Spinal cord (tissue), 10 donors: ENCODE measurements around the gene IL9. TPM values are rescaled to one million over a fixed set of nuclear protein-coding genes. Genes with fewer than 3 reads are reported as not detected.

Source experiments
- DNase-seq, 6 donors: peaks; one replicate each; pipeline versions ENCODE4 v3.0.0 to v3.0.0-alpha.2; 2013 to 2015; ENCODE audit warnings: low spot score in 6 of 6, low read depth in 4 of 6
- H3K27ac ChIP-seq: one replicate; pipeline ENCODE4 v1.5.1; 2013; ENCODE audit warnings: low read depth, low read length, control low read depth
- H3K27me3 ChIP-seq: one replicate; pipeline ENCODE4 v1.6.1; 2013; ENCODE audit warnings: low read length; ENCODE audit not compliant: control insufficient read depth, insufficient read depth
- H3K36me3 ChIP-seq: one replicate; pipeline ENCODE4 v1.6.1; 2013; ENCODE audit warnings: low read length; ENCODE audit not compliant: control insufficient read depth, insufficient read depth
- H3K4me1 ChIP-seq: one replicate; pipeline ENCODE4 v1.6.1; 2013; ENCODE audit warnings: low read length; ENCODE audit not compliant: control insufficient read depth, insufficient read depth
- H3K4me3 ChIP-seq: one replicate; pipeline ENCODE4 v1.5.1; 2013; ENCODE audit warnings: low read depth, low read length, control low read depth
- H3K9me3 ChIP-seq: one replicate; pipeline ENCODE4 v1.6.1; 2013; ENCODE audit warnings: low read length; ENCODE audit not compliant: control insufficient read depth, insufficient read depth
- WGBS: methylation state at CpG from one replicate; pipeline ENCODE4 v1.1.5; 2013; ENCODE audit warnings: missing lambda C conversion rate; ENCODE audit not compliant: insufficient coverage; 5-methylcytosine and 5-hydroxymethylcytosine counted together
- polyA plus RNA-seq, 2 donors: library from polyadenylated mRNA; unstranded; fragments of 120-200 nt; gene quantifications; one replicate each; pipeline ENCODE4 v1.2.1, GENCODE V29; 2013; ENCODE audit not compliant: insufficient read length in 2 of 2
- total RNA-seq, 2 donors: library from RNA; depleted of rRNA in 1 of 2; stranded (reverse); fragments of 120-200 nt in 1 of 2; fragments of >200 nt in 1 of 2; gene quantifications; one replicate each; pipeline versions ENCODE4 v1.2.3 to v1.2.4, GENCODE V29; 2013 to 2014
- donor health status: healthy.

Gene IL9
- total and polyA plus RNA-seq, 4 donors, result 1.0 to 1.3 TPM; not detected in 2

DNA sequence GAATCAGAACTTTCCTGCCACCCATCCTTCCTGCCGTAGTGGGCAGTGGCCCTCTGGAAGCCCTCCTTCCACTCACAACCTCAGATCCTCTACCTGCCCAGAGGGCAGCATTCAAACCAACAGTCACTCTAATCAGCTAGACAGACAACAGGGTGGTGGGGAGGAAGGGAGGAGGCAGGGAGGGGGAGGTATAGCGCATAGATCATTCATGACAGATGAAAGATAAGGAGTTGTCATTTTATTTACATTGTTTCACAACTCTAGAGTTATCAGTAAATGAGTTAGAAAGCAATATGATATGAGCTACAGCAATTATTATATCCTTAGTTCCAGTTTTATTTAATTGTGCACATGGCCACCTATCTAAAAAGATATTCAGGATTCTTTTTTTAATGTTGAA, 852 bp downstream of the IL9 start:
- H3K9me3 ChIP-seq, result no peaks in the 10 kb centered on the region
- H3K36me3 ChIP-seq, result no peaks in the 10 kb centered on the region
- H3K27me3 ChIP-seq, result no peaks in the 10 kb centered on the region
- no peak for DNase-seq
- 40% methylated on average over 1 of the region's 2 CpGs for WGBS
- H3K4me3 ChIP-seq, result no peak overlapping the region
- peaks cover 6% of the 10 kb centered on the region for H3K4me1 ChIP-seq
- H3K27ac ChIP-seq, result no peak overlapping the region

DNA sequence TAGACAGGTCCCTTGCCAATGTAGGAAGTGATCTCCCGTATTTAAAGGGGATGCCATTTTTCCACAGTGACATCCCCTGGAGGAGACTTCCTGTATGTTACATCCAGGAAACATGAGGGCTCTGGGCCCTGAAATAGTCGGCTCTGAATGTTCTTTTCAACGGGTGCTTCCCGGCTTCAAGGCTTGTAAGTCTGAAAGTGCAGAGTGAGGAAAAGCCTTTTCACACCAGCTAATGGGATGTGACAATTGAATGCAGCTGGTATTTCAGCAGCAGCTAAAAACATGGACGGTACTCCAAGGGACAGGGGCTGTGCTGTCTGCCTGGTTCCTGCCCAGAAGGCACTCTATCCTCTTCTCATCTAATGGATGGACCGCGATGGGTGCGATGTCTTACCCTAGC, 1.4 kb downstream of the IL9 start:
- H3K36me3 ChIP-seq, result no peaks in the 10 kb centered on the region
- WGBS, result 42% methylated on average over 8 of the region's 8 CpGs
- H3K9me3 ChIP-seq, result no peaks in the 10 kb centered on the region
- no peaks in the 10 kb centered on the region for H3K27me3 ChIP-seq
- no peak overlapping the region for H3K4me3 ChIP-seq
- no peak overlapping the region for H3K27ac ChIP-seq
- H3K4me1 ChIP-seq, result peaks cover 6% of the 10 kb centered on the region
- DNase-seq, result peak in 1 of 6 donors; percentile 70

DNA sequence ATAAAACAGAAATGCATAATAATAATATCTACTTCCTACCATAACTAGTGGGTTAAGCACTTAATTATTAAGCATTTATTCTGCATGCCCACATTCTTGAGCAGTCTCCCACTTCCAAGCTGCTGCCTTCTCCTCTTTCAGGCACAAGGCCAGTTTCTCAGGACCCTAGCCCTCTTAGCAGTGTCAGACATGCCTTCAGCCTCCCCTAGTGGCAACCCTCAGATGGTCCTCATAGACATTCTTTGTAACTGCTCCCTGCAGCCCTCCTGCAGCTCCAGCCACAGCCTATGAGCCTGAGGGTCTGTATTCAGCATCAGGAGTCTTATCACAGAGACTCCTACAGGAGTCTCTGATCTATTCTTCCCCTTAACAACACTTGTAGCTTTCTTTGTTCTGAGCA, 3.9 kb downstream of the IL9 start:
- Histone ChIP-seq H3K4me3 (no peak overlapping the region), H3K27ac (no peak overlapping the region), H3K27me3 (peaks cover 8% of the 10 kb centered on the region), H3K36me3 (no peaks in the 10 kb centered on the region), H3K4me1 (peaks cover 10% of the 10 kb centered on the region), H3K9me3 (no peaks in the 10 kb centered on the region)
- DNase-seq, result peak in 4 of 6 donors; percentile 48 to 83 (median 65)

DNA sequence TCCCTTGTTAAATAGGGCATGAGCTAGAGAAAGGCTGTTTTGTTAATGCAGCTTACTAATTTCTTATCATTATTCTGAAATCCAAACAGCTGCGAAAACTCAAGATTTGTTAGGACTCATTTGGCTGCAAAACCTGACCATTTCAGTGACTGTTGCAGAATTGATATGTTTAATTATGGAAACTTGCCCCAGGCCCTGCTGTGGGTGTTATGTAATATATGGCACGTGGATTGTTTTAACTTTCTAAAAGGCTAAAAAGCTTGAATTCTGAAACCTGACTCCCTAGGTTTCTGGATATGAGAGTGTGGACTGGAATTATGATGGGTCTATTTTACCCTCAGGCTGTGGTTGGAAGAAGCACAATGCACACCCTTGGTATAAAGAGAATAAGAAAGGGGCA, 4.4 kb downstream of the IL9 start:
- DNase-seq, result peak in 2 of 6 donors; percentile 33 to 54

DNA sequence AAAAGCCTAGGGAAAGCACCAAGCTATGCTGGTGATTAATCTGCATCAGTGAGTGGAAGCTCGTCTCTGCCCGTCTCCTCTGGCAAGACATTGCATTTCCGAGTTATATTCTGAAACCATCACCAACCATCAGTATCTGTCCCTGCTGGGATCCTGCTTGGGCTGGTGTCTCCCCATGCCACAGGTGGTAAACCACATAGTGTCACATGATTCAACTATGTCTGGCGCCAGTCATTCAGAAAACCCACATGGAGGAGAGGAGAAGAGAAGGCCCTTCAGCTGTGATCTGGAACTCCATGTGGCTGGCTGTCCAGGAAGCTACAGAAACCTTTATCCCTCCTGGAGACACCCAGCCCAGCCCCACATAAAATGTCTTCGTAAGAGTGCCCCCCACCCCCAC, 4.8 kb downstream of the IL9 start:
- no peak overlapping the region for H3K27ac ChIP-seq
- H3K4me3 ChIP-seq, result no peak overlapping the region
- peaks cover 10% of the 10 kb centered on the region for H3K4me1 ChIP-seq
- H3K36me3 ChIP-seq, result no peaks in the 10 kb centered on the region
- peaks cover 8% of the 10 kb centered on the region for H3K27me3 ChIP-seq
- H3K9me3 ChIP-seq, result no peaks in the 10 kb centered on the region
- 54% methylated on average over 3 of the region's 5 CpGs for whole genome bisulfite sequencing
- DNase-seq, result peak in 1 of 6 donors; percentile 15

More for the DNA sequence above, 4.4 kb downstream of the IL9 start:
- 50% methylated on average over 1 of the region's 2 CpGs for WGBS
- H3K9me3 ChIP-seq, result no peaks in the 10 kb centered on the region
- H3K36me3 ChIP-seq, result no peaks in the 10 kb centered on the region
- H3K27ac ChIP-seq, result no peak overlapping the region
- peaks cover 8% of the 10 kb centered on the region for H3K27me3 ChIP-seq
- peaks cover 10% of the 10 kb centered on the region for H3K4me1 ChIP-seq
- no peak overlapping the region for H3K4me3 ChIP-seq

DNA sequence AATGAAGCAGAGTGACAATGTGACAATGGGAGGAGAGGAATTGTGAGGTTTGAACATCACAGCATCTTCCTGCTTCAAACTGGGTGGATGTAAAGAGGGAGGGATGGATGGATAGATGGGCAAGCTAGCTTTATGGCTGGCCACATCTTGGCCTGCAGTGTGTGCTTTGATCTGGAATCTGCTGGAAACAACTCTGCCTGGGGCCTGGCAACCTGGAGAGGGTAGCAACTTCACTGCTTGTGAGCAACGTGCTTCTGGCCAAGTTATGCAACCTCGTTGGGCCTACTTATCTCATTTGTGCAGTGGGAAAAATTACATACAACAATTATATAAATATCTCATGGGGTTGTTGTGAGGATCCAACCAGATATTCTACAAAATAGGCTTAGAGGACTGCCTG, 5.3 kb downstream of the IL9 start:
- peaks cover 8% of the 10 kb centered on the region for H3K27me3 ChIP-seq
- WGBS, result no CpG with 5 or more reads among the region's 2 CpGs
- peaks cover 10% of the 10 kb centered on the region for H3K4me1 ChIP-seq
- H3K36me3 ChIP-seq, result no peaks in the 10 kb centered on the region
- no peak for DNase-seq
- no peaks in the 10 kb centered on the region for H3K9me3 ChIP-seq
- no peak overlapping the region for H3K27ac ChIP-seq
- H3K4me3 ChIP-seq, result no peak overlapping the region

DNA sequence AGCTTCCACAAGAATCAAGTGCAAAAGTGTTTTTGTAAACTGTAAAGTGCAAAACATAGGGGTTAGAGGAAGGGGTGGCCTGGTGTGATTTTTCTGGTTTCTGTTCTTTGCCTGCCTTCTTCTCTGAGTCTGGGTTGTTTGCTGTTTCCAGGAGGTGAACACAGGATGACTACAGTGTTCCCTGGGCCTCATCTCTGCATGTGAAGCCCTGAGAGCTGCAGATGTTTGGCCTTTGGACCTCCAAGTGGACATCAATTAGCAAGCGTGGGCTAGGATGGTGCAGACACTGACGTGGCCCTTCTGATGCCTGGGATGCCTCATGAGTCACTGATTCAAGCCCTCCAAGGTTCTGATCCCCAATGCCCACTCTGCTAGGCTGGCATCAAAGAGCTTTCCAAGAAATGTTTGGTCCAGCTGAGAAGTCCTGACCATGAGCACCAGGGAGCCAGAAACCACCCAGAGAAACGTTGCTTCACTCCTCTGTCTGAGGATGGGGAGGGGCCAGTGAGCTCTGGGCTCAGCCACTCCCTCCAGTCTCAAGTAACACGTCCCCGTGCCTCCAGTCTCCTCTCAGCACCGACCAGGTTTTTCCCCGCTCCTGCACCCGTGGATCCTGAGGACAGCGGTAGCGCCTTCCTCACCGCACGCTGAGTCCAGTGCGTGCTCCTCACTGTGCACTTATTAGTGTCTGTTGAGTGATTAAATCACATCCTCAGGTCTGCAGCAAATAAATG, 7.6 kb downstream of the IL9 start:
- WGBS, result 43% methylated on average over 8 of the region's 13 CpGs
- no peaks in the 10 kb centered on the region for H3K9me3 ChIP-seq
- no peak overlapping the region for H3K4me3 ChIP-seq
- peaks cover 21% of the 10 kb centered on the region for H3K4me1 ChIP-seq
- peaks cover 9% of the 10 kb centered on the region for H3K27me3 ChIP-seq
- DNase-seq, result no peak
- no peaks in the 10 kb centered on the region for H3K36me3 ChIP-seq
- no peak overlapping the region for H3K27ac ChIP-seq

DNA sequence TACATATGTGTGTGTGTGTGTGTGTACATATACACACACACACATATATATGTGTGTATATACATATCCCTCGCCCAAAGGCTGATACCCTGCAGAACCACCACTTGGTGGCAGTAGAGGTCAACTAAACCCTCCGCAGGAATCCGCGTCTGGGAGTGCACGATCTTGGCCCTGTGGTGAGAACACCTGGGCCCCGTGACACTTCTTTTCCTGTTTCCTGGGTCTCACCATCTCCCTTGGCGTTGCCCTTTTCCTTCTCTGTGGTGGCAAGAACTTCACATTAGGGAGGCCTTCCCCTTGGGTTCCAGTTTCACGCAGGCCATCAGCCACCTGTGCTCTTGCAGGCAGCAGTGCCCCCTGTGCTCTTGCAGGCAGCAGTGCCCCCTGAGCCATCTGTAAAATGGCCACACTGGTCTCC, 8.2 kb downstream of the IL9 start:
- H3K36me3 ChIP-seq, result no peaks in the 10 kb centered on the region
- peak in 4 of 6 donors; percentile 41 to 92 (median 66) for DNase-seq
- peaks cover 27% of the 10 kb centered on the region for H3K4me1 ChIP-seq
- no peaks in the 10 kb centered on the region for H3K9me3 ChIP-seq
- WGBS, result 9% methylated on average over 7 of the region's 8 CpGs
- peaks cover 9% of the 10 kb centered on the region for H3K27me3 ChIP-seq
- no peak overlapping the region for H3K4me3 ChIP-seq
- H3K27ac ChIP-seq, result no peak overlapping the region

DNA sequence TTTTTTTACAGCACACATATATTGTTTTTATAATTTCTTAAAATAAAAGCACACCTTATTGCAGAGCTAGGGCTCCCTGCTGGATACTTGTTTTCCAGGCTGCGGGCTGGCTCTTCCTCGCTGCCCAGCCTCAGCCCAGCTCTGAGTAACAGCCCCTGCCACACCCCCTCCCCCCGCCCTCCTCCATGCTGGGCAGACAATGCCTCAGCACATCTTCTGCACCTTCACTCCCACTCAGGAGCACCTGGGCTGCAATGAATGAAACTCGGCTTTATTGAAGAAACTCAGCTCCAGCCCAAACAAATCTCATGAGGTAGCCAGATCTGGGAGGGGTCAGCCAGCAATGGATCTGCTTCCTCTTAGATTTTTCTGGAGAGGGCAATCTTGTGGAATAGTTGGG, 9.5 kb downstream of the IL9 start:
- H3K27me3 ChIP-seq, result peaks cover 9% of the 10 kb centered on the region
- WGBS, result 78% methylated on average over 2 of the region's 4 CpGs
- no peak for DNase-seq

DNA sequence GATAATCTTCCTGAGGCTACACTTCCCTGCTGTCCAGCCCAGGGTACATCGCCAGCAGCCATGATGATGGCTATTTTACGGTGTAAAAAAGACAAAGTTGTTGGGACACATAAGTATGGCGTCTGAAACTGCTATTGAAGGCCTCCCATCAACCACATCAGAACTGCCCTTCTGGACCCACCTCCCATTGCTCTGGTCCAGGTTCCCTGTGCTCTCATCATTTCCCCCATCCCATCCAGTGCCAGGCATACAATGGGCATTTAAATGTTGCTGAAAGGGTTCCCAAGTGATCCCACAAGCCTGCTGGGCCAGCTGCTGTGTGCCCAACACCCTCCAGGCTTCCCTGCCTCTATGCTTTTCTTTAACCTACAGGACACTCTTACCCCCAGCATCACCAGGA, 10.6 kb downstream of the IL9 start:
- H3K4me3 ChIP-seq, result no peak overlapping the region
- H3K27me3 ChIP-seq, result peaks cover 9% of the 10 kb centered on the region
- 93% methylated on average over 3 of the region's 3 CpGs for WGBS
- H3K4me1 ChIP-seq, result peaks cover 39% of the 10 kb centered on the region
- no peak overlapping the region for H3K27ac ChIP-seq
- no peaks in the 10 kb centered on the region for H3K9me3 ChIP-seq
- no peak for DNase-seq
- no peaks in the 10 kb centered on the region for H3K36me3 ChIP-seq

More for the DNA sequence above, 9.5 kb downstream of the IL9 start:
- H3K4me1 ChIP-seq, result peaks cover 31% of the 10 kb centered on the region
- H3K4me3 ChIP-seq, result no peak overlapping the region
- no peaks in the 10 kb centered on the region for H3K36me3 ChIP-seq
- no peaks in the 10 kb centered on the region for H3K9me3 ChIP-seq
- H3K27ac ChIP-seq, result no peak overlapping the region
